HepG2 (cell line): ENCODE results near the gene C1orf50. TPM values are rescaled to one million over a fixed set of nuclear protein-coding genes. Genes with fewer than 3 reads are reported as not detected.
A peak's percentile ranks its signal among the peaks of the same experiment; 100 is the strongest.

ENCODE experiments used
- ATAC-seq: fragments of 200-7000 bp; cut with Tn5 transposase; 3 replicates; pipeline ENCODE4 v1.9.1; 2020; ENCODE audit warnings: mild to moderate bottlenecking, moderate library complexity
- BruUV-seq: library from RNA; stranded (reverse); fragments of 400-500 nt; replicated peaks from 2 replicates; lab custom pipeline; 2021; lab: Mats Ljungman, UMichigan
- CTCF ChIA-PET: fragments of 300-600 bp; formaldehyde crosslinking; extraction: SDS; loops from one replicate; lab custom pipeline; 2021; ENCODE audit warnings: low total read pairs, inconsistent platforms, low intra/inter-chr PET ratio; lab: Yijun Ruan, JAX
- POLR2A ChIA-PET: fragments of 350-600 bp; sonication (Branson Sonifier 250); formaldehyde crosslinking; loops from one replicate; lab custom pipeline; 2020; ENCODE audit warnings: antibody characterized with exemption, inconsistent platforms; lab: Yijun Ruan, JAX
- DNase-seq: peaks from one replicate; pipeline ENCODE4 v3.0.0-alpha.2; 2015; ENCODE audit warnings: low spot score
- FAIRE-seq: peaks from 3 replicates; lab custom pipeline; 2011; peaks lifted over from hg19 to GRCh38; lab: Jason Lieb, UNC
- H2AFZ ChIP-seq: one replicate; pipeline ENCODE4 v1.6.1; 2011; ENCODE audit warnings: low read length, inconsistent platforms
- H3K27ac ChIP-seq: fragments of 300-600 bp; 3 replicates; pipeline ENCODE4 v1.8.0; 2011; ENCODE audit warnings: mixed run types, mild to moderate bottlenecking, mixed read lengths, low read length, inconsistent platforms; ENCODE audit not compliant: insufficient read depth; ENCODE audit errors: extremely low read length
- H3K27me3 ChIP-seq, 2 experiments: fragments of 200-600 bp in 1 of 2; 2 replicates in 1 of 2; 3 replicates in 1 of 2; pipeline versions ENCODE4 v1.6.0 to v1.8.0; 2011; ENCODE audit warnings: low read length in 2 of 2, mild to moderate bottlenecking in 2 of 2, moderate library complexity in 2 of 2, inconsistent platforms in 1 of 2; ENCODE audit not compliant: insufficient read depth in 2 of 2, control insufficient read depth in 1 of 2
- H3K36me3 ChIP-seq, 2 experiments: fragments of 200-600 bp in 1 of 2; replicated peaks in 1 of 2; 2 replicates in 1 of 2; 3 replicates in 1 of 2; pipeline versions ENCODE4 v1.5.1 to v1.8.0; 2011; ENCODE audit warnings: low read length in 2 of 2, inconsistent platforms in 1 of 2; ENCODE audit not compliant: insufficient read depth in 2 of 2, control insufficient read depth in 1 of 2
- H3K4me1 ChIP-seq: 2 replicates; pipeline ENCODE4 v1.5.1; 2012; ENCODE audit warnings: low read length, inconsistent platforms; ENCODE audit not compliant: insufficient read depth
- H3K4me2 ChIP-seq: 2 replicates; pipeline ENCODE4 v1.6.0; 2011; ENCODE audit warnings: low read depth, low read length, inconsistent platforms
- H3K4me3 ChIP-seq, 3 experiments: fragments of 200-600 bp in 1 of 3; sonication (generic), shearing (Covaris generic) in 1 of 3; replicated peaks in 1 of 3; 2 replicates each; pipeline ENCODE4 v1.5.1; 2011 to 2016; ENCODE audit warnings: low read length in 3 of 3, inconsistent platforms in 2 of 3, low read depth in 2 of 3, mild to moderate bottlenecking in 2 of 3, control low read depth in 1 of 3, mixed read lengths in 1 of 3; ENCODE audit not compliant: insufficient read depth in 1 of 3
- H3K79me2 ChIP-seq: one replicate; pipeline ENCODE4 v1.6.1; 2011; ENCODE audit warnings: low read length, inconsistent platforms; ENCODE audit not compliant: insufficient read depth
- H3K9ac ChIP-seq: 2 replicates; pipeline ENCODE4 v1.6.0; 2011; ENCODE audit warnings: mild to moderate bottlenecking, low read depth, low read length, inconsistent platforms; ENCODE audit not compliant: insufficient read depth
- H3K9me3 ChIP-seq: 2 replicates; pipeline ENCODE4 v1.5.1; 2012; ENCODE audit warnings: mild to moderate bottlenecking, low read length
- H4K20me1 ChIP-seq: 2 replicates; pipeline ENCODE4 v1.6.0; 2011; ENCODE audit warnings: inconsistent platforms, mild to moderate bottlenecking, low read length, moderate library complexity; ENCODE audit not compliant: insufficient read depth
- ELK4 ChIP-seq: sonication (generic); formaldehyde crosslinking; IDR thresholded peaks from 2 replicates; pipeline ENCODE4 v1.9.0; 2021; ENCODE audit warnings: missing genetic modification reagents, borderline replicate concordance
- HIVEP1 ChIP-seq: sonication (generic); formaldehyde crosslinking; IDR thresholded peaks from 2 replicates; pipeline ENCODE4 v1.4.0; 2020; ENCODE audit warnings: mild to moderate bottlenecking, missing genetic modification reagents
- KLF11 ChIP-seq: IDR thresholded peaks from 2 replicates; pipeline ENCODE4 v1.6.1; 2016; ENCODE audit warnings: missing compliant biosample characterization
- MYPOP ChIP-seq: sonication (generic); formaldehyde crosslinking; IDR thresholded peaks from 2 replicates; pipeline ENCODE4 v1.8.1; 2023; ENCODE audit warnings: mild to moderate bottlenecking, moderate library complexity, missing genetic modification reagents
- NCOR1 ChIP-seq: fragments of 200-600 bp; sonication (generic); IDR thresholded peaks from 2 replicates; pipeline ENCODE4 v1.7.0; 2017; ENCODE audit warnings: antibody characterized with exemption, low read length, borderline replicate concordance
- SIN3B ChIP-seq: fragments of 150-350 bp; IDR thresholded peaks from 2 replicates; pipeline ENCODE4 v1.6.1; 2014; ENCODE audit warnings: low read length
- ZBTB14 ChIP-seq: sonication (generic); formaldehyde crosslinking; IDR thresholded peaks from 2 replicates; pipeline ENCODE4 v1.4.0; 2020; ENCODE audit warnings: missing genetic modification reagents
- ZNF142 ChIP-seq: sonication (generic); formaldehyde crosslinking; IDR thresholded peaks from 2 replicates; pipeline ENCODE4 v1.4.0; 2020; ENCODE audit warnings: missing genetic modification reagents
- ZNF253 ChIP-seq: sonication (generic); formaldehyde crosslinking; IDR thresholded peaks from 2 replicates; pipeline ENCODE4 v1.8.0; 2022; ENCODE audit warnings: mild to moderate bottlenecking, missing genetic modification reagents, borderline replicate concordance
- ZNF382 ChIP-seq: sonication (generic); formaldehyde crosslinking; IDR thresholded peaks from 2 replicates; pipeline ENCODE4 v1.5.0; 2020; ENCODE audit warnings: missing genetic modification reagents, mild to moderate bottlenecking, borderline replicate concordance
- ZNF44 ChIP-seq: sonication (generic); formaldehyde crosslinking; IDR thresholded peaks from 2 replicates; pipeline ENCODE4 v1.5.1; 2020; ENCODE audit warnings: mild to moderate bottlenecking, missing genetic modification reagents
- ZNF557 ChIP-seq: sonication (generic); formaldehyde crosslinking; IDR thresholded peaks from 2 replicates; pipeline ENCODE4 v1.4.0; 2020; ENCODE audit warnings: missing genetic modification reagents
- ZNF570 ChIP-seq: sonication (generic); formaldehyde crosslinking; IDR thresholded peaks from 2 replicates; pipeline ENCODE4 v1.4.0; 2020; ENCODE audit warnings: mild to moderate bottlenecking, missing genetic modification reagents, borderline replicate concordance
- ZNF841 ChIP-seq: sonication (generic); formaldehyde crosslinking; IDR thresholded peaks from 2 replicates; pipeline ENCODE4 v1.8.1; 2023; ENCODE audit warnings: missing genetic modification reagents, borderline replicate concordance
- WGBS: methylation state at CpG from one replicate; pipeline ENCODE4 v1.1.6; 2017; ENCODE audit warnings: low lambda C conversion rate; 5-methylcytosine and 5-hydroxymethylcytosine counted together
- in situ Hi-C: cut with HindIII; loops from 2 replicates; pipeline ENCODE4 v1.10.0; 2017; ENCODE audit warnings: low pct_unique_long_range_greater_than_20kb; ENCODE audit not compliant: extremely low pct_ligation_motif_present
- intact Hi-C: fragments of 100-400 bp; cut with micrococcal nuclease; formaldehyde crosslinking; loops from one replicate; pipeline ENCODE4 v1.10.0; 2022; ENCODE audit not compliant: unreplicated experiment
- polyA plus RNA-seq, 8 experiments: library from polyadenylated mRNA; depleted of rRNA in 3 of 8; stranded (reverse) in 7 of 8; unstranded in 1 of 8; fragments of >200 nt; fragmentation: Illumina TruSeq in 4 of 8; extraction: Trizol in 4 of 8; gene quantifications; 2 replicates each; pipeline versions ENCODE4 v1.2.1 to v1.2.3, GENCODE V29; 2011 to 2016; ENCODE audit warnings: low read depth in 4 of 8, missing spikeins in 1 of 8, mixed read lengths in 1 of 8; ENCODE audit not compliant: insufficient read depth in 1 of 8
- total RNA-seq, 5 experiments: library from RNA; depleted of rRNA; stranded (reverse); fragments of >200 nt; fragmentation: Illumina TruSeq; extraction: Trizol; gene quantifications; 2 replicates each; pipeline ENCODE4 v1.2.3, GENCODE V29; 2016; ENCODE audit warnings: low read depth in 1 of 5

Gene C1orf50
- total and polyA plus RNA-seq, 2 of the 13 experiments (the other 11 are each of a cell fraction or from before 2014, with no cell fraction given): 4.3 to 4.8 TPM

GRCh38 chr1:42732126-42732680 is 34.8 kb upstream of the C1orf50 start:
- POLR2A ChIA-PET: interaction anchor here (1.2 kb wide), 1 partner anchor 74 kb away, joined by 4 read pairs; the partner anchor contains the start of gene PPIH
- CTCF ChIA-PET: no interaction called here
- BruUV-seq: TSS peak; percentile 51
- Histone ChIP-seq H2AFZ (no peak overlapping the region), H3K27ac (no peak overlapping the region), H3K9ac (no peak overlapping the region), H3K79me2 (no peaks in the 10 kb centered on the region), H4K20me1 (no peaks in the 10 kb centered on the region), H3K4me3 (no peak overlapping the region), H3K4me2 (no peak overlapping the region), H3K9me3 (no peaks in the 10 kb centered on the region), H3K27me3 (no peaks in the 10 kb centered on the region), H3K4me1 (peaks cover 35% of the 10 kb centered on the region), H3K36me3 (no peaks in the 10 kb centered on the region)
- TF ChIP-seq SIN3B (no peak), ELK4 (CRISPR knock-in tag) (no peak), ZNF570 (CRISPR knock-in tag) (no peak), ZNF557 (CRISPR knock-in tag) (no peak), ZBTB14 (no peak), NCOR1 (no peak), ZNF142 (CRISPR knock-in tag) (no peak), HIVEP1 (no peak), ZNF253 (CRISPR knock-in tag) (no peak), KLF11 (CRISPR knock-in tag) (no peak), ZNF841 (CRISPR knock-in tag) (no peak), ZNF44 (no peak), ZNF382 (no peak), MYPOP (CRISPR knock-in tag) (no peak)
- intact Hi-C loops (no loop called here), in situ Hi-C loops (loop anchor here (25.0 kb wide), 1 partner anchor 395 kb away; the partner anchor contains the start of gene FOXJ3)
- FAIRE-seq: no peak
- no peak for ATAC-seq
- WGBS: 85% methylated on average over 10 of the region's 10 CpGs
- DNase-seq: no peak
